Ovary (tissue), 3 donors: ENCODE measurements around the gene KRT7.

ENCODE experiments used
- CTCF ChIP-seq, 3 donors: fragments of 450-650 bp in 2 of 3; fragments of 200-600 bp in 1 of 3; IDR thresholded peaks; one replicate each; pipeline versions ENCODE4 v1.5.1 to v1.8.0; 2016 to 2022; ENCODE audit warnings: antibody characterized with exemption in 3 of 3, mild to moderate bottlenecking in 1 of 3
- EP300 ChIP-seq: sonication (generic); formaldehyde crosslinking; IDR thresholded peaks from one replicate; pipeline ENCODE4 v1.6.1; 2017; ENCODE audit warnings: antibody characterized with exemption
- POLR2A ChIP-seq: fragments of 450-650 bp; IDR thresholded peaks from one replicate; pipeline ENCODE4 v1.6.1; 2017; ENCODE audit warnings: antibody characterized with exemption, mild to moderate bottlenecking, moderate library complexity
- donor health status: DM: no; HTN: no; CAD: no.

GRCh38 chr12:52255926-52256583 is 23.0 kb downstream of the KRT7 start:
- TF ChIP-seq EP300 (no peak), CTCF (IDR thresholded peaks at IDR 0.05) (no peak), POLR2A (no peak)
